Activated T-cell treated with anti-CD3 and anti-CD28 coated beads for 1 hour (primary cell): ENCODE data around the gene RCHY1.
A peak's percentile ranks its signal among the peaks of the same experiment; 100 is the strongest.
"Not testable (repeated sequence)": the region's sequence is repeated elsewhere in the genome, so short reads cannot be mapped to it uniquely, and the experiment has no call there.

Experiments
- DNase-seq: peaks from one replicate; pipeline ENCODE4 v3.0.0-alpha.2; 2020; ENCODE audit warnings: low read depth

Gene RCHY1

DNA sequence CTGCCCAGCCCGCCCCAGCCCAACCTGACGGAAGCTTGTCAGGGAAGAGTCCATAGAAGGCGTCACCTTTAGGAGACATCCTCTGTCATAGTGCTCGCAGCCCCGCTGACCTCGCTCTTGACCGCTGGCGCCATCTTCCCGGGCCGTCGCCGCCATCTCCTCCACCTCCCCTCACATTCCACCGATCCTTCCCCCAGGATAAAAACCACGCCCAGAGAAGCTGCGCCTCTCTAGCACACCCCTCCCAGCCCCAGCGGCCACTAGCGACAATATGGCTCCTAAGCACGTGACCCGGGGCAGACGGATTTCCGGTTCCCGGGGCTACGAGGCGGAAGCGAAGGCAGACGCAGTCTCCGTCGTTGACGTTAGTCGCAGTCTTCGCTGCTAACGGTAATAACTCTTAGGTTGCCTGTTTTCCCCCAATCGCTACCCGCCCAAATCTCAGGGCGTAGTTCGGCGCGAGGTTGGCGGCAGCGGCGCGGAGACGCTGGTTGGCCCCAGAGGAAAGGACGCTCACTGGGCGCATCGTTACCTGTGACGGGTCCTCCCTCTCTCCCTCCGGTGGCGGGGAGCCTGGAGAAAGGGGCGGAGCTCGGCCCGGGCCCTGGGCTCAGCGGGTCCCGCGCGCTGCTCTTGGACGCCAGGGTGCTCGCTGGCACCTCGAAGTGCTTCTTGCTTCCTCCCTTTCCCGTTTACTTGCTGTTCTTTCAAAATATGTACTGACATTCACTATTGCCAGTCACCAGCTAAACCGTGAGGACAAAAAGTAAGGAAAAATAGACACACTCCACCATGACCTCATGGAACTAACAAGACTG is at the start of gene RCHY1, which contains the start of gene THAP6:
Gene RCHY1, minus strand, starts transcription at position 273 of the 818 bp plus-strand sequence. Its CDS starts 117 bp downstream, at position 156.
Gene THAP6, plus strand, starts transcription at position 343 of the 818 bp plus-strand sequence. CDS start 980 bp downstream, outside the sequence.
- DNase-seq, result peak; percentile 82

DNA sequence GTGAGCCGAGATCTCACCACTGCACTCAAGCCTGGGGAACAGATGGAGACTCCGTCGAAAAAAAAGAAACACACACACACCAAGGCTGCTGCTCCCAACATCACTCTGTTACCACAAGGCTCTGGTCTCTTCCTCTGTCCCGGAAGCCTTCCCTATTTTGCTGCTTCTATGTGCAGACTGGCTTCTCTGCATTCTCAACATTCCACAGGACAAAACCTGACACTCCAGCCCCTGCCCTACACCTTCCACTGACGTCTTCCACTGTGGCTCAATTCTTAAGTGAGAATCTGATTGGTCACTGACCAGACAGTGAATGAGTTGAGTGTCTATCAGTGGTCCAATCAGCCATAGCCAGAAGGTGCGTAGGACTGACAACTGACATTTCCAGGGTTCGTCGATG is 47.6 kb upstream of the RCHY1 start:
- DNase-seq, result no peak

GRCh38 chr4:75557696-75558095 is 43.5 kb upstream of the RCHY1 start:
- DNase-seq, result no peak

GRCh38 chr4:75555294-75556164 is 41.3 kb upstream of the RCHY1 start, which contains the start of gene ODAPH:
Gene ODAPH, plus strand, starts transcription at chr4:75556066. Its CDS starts 17 bp downstream, at chr4:75556083.
- DNase-seq, result no peak

DNA sequence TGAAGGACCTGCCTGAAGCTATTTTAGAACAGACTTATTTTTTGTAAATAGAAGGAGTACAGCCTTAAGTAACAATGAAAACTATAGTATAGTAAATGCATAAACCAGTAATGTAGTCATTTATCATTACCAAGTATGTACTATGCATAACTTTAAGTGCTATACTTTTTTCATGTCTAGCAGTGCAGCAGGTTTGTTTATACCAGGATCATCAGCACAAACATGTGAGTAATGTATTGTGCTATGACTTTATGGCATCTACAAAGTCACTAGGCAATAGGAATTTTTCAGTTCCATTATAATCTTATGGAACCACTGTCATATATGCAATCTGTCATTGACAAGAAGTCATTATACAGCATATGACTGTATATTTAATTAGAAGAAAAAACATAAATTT is 38.2 kb upstream of the RCHY1 start:
- no peak for DNase-seq

DNA sequence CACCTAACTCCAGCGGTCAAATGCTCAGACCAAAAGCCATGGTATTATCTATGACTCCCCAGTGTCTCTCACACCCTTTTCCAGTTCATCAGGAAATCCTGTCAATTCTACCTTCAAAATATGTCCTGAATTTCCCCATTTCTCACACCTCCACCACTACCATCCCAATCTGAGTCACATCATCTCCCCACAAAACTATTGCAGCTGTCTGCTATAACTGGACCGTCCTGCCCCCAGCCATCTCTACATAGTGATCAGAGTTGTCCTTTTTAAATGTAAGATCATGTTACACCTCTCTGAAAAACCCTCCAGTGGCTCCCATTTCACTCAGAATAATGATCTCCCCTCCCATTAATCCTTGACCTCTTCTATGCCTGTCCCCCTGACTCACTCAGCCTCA is 34.8 kb upstream of the RCHY1 start:
- DNase-seq, result no peak

- DNase-seq, result no peak
Measured at GRCh38 chr4:75547647-75548387, 33.6 kb upstream of the RCHY1 start.

- DNase-seq, result no peak
Measured at GRCh38 chr4:75545526-75545925, 31.3 kb upstream of the RCHY1 start.

- DNase-seq, result no peak
Measured at GRCh38 chr4:75544870-75545269, 30.7 kb upstream of the RCHY1 start.

- not testable (repeated sequence) for DNase-seq
Measured at GRCh38 chr4:75544220-75544619, 30.0 kb upstream of the RCHY1 start.

- no peak for DNase-seq
Measured at GRCh38 chr4:75542824-75543223, 28.6 kb upstream of the RCHY1 start.

DNA sequence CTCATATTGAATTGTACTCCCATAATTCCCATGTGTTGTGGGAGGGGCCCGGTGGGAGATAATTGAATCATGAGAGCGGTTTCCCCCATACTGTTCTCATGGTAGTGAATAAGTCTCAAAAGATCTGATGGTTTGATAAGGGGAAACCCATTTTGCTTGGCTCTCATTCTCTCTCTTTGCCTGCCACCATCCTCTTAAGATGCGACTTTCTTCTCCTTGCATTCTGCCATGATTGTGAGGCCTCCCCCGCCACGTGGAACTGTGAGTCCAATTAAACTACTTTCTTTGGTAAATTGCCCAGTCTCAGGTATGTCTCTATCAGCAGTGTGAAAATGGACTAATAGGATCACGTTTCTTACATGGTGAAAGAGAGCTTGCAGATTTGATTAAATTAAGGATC is 23.1 kb upstream of the RCHY1 start:
- not testable (repeated sequence) for DNase-seq

DNA sequence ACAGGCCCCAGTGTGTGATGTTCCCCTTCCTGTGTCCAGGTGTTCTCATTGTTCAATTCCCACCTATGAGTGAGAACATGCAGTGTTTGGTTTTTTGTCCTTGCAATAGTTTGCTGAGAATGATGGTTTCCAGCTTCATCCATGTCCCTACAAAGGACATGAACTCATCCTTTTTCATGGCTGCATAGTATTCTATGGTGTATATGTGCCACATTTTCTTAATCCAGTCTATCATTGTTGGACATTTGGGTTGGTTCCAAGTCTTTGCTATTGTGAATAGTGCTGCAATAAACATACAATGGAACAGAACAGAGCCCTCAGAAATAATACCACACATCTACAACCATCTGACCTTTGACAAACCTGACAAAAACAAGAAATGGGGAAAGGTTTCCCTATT is 19.7 kb upstream of the RCHY1 start:
- not testable (repeated sequence) for DNase-seq

DNA sequence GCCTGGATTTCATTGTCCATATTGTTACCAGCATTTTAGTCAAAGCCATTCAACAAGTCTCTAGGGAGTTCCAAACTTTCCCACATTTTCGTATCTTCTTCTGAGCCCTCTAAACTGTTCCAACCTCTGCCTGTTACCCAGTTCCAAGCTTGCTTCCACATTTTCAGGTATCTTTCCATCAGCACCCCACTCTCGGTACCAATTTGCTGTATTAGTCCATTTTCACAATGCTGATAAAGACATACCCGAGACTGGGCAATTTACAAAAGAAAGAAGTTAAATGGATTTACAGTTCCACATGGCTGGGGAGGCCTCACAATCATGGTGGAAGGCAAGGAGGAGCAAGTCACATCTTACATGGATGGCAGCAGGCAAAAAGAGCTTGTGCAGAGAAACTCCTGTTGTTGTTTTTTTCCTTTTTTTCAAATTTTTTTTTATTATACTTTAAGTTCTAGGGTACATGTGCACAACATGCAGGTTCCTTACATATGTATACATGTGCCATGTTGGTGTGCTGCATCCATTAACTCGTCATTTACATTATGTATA is 19.2 kb upstream of the RCHY1 start:
- DNase-seq, result not testable (repeated sequence)

DNA sequence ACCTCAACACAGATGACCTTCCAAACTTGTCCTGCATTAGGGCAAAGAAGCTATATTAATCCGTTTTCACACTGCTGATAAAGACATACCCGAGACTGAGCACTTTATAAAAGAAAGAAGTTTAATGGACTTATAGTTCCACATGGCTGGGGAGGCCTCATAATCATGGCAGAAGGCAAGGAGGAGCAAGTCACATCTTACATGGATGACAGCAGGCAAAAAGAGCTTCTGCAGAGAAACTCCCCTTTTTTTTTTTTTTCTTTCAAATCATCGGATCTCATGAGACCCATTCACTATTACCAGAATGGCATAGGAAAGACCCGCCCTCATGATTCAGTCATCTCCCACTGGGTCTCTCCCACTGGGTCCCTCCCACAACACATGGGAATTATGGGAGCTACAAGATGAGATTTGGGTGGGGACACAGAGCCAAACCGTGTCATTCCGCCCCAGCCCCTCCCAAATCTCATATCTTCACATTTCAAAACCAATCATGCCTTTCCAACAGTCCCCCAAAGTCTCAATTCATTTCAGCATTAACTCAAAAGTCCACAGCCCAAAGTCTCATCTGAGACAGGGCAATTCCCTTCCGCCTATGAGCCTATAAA is 17.4 kb upstream of the RCHY1 start:
- DNase-seq, result not testable (repeated sequence)

- DNase-seq, result no peak
Measured at GRCh38 chr4:75530556-75531322, 16.5 kb upstream of the RCHY1 start.

DNA sequence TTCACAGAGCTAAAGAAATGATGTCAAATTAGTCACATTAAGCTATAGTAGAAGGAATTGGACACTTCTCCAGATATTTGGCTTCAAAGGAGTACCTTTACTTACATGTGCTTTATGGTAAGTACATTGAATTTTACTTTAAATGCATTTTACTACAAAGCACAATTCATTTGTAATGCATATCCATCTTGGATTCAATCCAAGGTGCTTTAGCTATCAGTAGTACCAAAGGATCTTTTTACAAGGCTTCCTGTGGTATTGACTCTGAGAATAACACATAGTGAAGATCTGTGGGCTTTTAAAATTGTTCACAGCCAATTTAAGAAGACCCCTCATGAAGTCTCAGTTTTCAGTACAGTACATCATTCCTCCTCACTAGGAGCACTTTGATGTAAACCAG is 13.3 kb upstream of the RCHY1 start:
- no peak for DNase-seq

DNA sequence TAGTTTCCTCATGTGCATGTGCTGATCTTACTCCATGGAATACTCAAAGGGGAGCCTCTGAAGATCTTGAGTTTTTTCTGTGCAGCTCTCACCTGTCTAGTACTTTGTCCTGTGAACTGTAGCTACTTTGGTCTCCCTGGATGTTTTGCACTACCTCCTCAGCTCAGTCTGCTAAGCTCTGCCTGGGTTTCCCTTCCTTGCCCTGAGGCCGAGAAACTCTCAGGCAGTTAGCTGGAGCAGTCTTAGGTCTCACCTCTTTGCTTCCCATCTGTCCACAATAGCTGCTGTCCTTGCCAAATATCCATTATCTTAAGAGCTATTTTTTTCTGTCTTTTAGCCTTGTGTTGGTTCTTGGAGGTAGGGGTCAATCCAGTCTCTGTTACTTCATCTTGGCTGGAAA is 11.7 kb upstream of the RCHY1 start:
- DNase-seq, result no peak

GRCh38 chr4:75525086-75525485 is 10.9 kb upstream of the RCHY1 start:
- DNase-seq, result no peak

DNA sequence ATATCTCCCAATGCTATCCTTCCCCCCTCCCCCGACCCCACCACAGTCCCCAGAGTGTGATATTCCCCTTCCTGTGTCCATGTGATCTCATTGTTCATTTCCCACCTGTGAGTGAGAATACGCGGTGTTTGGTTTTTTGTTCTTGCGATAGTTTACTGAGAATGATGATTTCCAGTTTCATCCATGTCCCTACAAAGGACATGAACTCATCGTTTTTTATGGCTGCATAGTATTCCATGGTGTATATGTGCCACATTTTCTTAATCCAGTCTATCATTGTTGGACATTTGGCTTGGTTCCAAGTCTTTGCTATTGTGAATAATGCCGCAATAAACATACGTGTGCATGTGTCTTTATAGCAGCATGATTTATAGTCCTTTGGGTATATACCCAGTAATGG is 5.2 kb upstream of the RCHY1 start:
- DNase-seq, result not testable (repeated sequence)

GRCh38 chr4:75516144-75516543 is 1.9 kb upstream of the RCHY1 start:
- no peak for DNase-seq
